NCI-H1048 (cell line): ENCODE data around the gene INSIG2.

Source experiments
- DNase-seq: peaks from one replicate; lab custom pipeline; 2025; lab: John Stamatoyannopoulos, UW

The INSIG2 gene

DNA sequence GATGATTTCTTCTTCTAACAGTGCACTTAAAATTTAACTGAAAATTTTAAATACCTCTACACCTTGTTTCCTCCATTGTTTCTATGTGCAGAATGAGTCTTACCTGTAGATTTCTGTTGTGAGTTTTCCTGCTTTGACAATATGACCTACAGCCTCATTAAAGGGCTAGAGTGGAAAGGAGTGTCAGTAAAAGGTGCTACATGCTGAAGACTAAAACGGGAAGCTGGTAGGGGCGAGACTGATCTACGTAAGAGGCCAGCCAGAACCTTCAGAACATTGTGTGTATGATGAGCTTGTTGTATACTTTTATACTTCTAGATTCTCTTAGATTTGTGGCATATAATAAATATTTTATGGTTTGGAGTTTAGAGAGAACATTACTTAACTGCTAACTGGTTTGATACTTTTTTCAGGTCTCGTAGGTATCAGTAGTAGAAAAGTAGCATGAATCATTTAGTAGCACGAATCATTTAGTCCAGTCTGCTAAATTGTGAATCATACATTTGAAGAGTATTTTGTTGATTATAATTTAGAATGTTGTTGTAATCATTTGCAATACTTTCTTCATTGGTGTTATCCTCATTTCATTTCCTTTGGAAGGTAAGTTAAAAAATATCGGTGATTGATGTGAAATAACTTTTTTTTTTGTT lies 14.3 kb downstream of the INSIG2 start:
- no peak for DNase-seq

DNA sequence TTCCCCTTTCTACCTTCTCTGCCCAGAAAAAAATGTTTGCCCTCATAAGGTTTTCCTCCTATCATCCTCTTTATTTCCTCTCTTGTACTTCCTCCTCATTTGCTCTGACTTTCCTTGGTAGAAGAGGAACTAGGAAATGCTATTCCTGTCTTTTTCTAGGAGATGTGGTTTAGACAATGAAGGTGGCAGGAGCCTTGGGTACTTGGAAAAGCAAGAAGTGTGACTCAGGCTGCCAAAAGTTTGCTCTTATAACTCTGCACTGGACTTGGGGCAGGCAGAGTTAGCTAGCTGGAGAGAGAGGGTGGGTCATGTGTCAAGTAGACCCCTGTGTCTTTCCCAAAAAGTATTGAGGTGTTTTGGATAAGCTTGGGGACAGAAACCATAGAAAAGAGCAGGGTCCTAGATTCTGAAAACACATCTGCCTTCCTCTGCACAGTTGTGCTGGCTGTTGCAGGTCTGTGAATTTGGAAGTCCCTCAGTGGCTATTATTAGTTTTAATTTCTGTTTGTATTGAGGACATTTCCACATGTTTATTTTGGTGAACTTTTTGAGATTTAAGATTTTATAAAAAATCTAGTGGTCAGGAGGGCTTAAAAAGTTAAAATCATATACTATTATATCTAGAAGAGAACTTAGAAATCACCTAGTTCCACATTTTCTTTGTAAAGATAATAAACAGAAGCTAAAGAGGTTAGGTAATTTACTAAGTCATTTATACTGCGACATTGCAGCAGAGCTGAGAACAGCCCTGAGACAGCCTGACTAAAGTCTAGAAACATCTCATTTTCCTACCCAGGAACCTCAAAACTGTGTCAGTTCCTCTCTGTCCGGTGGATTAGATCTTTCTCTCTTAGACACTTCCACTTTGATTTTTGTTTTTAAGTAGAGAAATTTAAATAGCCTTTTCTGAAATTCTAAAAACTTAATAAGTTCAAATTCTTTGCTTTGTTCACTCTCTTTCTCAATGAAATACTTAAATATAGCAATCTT lies 16.0 kb downstream of the INSIG2 start:
- no peak for DNase-seq

DNA sequence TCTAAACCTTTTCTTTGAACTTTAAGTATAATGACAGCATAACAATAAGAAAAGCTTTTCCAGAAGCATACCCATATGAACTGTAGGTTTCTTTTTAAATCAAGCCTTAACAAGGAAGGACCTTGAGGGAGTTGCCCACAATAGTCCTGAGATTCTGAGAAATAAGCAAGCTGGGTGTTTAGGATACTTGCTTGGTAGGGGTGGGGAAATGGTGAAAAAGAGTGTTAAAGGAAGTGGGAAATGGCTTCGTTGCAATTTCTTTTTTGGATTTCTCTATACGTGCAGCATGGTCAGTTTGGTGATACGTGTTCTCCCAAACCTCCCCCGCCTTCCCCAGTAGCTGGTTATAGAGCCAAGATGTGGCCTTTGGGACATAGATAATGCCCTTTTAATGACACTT lies 17.2 kb downstream of the INSIG2 start:
- no peak for DNase-seq

DNA sequence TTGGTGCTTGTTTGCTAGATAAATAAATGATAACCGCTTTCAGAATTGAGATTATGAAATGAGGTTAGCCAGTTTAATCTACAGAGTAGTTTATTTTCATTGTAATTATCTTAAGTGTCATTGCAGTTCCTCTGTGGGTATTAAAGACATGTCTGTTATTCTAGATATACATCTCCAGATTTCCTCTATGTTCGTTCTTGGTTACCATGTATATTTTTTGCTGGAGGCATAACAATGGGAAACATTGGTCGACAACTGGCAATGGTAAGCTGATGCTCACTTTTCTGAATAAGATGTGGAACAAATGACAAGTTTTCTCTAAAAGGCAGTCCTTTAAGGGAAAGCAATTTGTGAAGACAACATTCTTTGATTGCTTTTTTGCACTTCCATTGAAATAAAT lies 18.7 kb downstream of the INSIG2 start:
- no peak for DNase-seq

DNA sequence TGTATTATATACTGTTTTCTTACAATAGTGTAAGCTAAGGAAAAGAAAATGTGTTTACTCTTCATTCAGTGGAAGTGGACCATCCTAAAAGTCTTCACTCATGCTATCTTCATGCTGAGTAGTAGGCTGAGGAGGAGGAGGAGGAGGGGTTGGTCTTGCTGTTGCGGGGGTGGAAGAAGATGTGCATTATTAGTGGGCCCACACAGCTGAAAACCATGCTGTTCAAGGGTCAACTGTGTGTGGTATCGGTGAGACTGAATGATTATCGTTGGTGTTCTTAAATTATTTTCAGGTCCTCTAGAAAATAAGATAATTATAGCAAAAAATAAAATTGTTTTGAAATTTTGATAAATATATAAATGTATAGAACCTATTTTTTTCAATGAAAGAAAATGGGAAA lies 22.0 kb downstream of the INSIG2 start:
- no peak for DNase-seq

- no peak for DNase-seq
Measured at GRCh38 chr2:118110991-118111390, 22.7 kb downstream of the INSIG2 start.

GRCh38 chr2:118112771-118113334 lies 24.6 kb downstream of the INSIG2 start:
- DNase-seq, result no peak

GRCh38 chr2:118114863-118115262 lies 26.6 kb downstream of the INSIG2 start:
- DNase-seq, result no peak

- DNase-seq, result no peak
Measured at GRCh38 chr2:118115761-118116160, 27.5 kb downstream of the INSIG2 start.

GRCh38 chr2:118118479-118118878 lies 30.2 kb downstream of the INSIG2 start:
- no peak for DNase-seq

- DNase-seq, result no peak
Measured at GRCh38 chr2:118119158-118119727, 31.0 kb downstream of the INSIG2 start.

GRCh38 chr2:118119761-118120400 lies 31.6 kb downstream of the INSIG2 start:
- no peak for DNase-seq

- no peak for DNase-seq
Measured at GRCh38 chr2:118120401-118120780, 32.1 kb downstream of the INSIG2 start.

GRCh38 chr2:118121101-118121500 lies 32.8 kb downstream of the INSIG2 start:
- DNase-seq, result no peak

- no peak for DNase-seq
Measured at GRCh38 chr2:118121986-118122524, 33.8 kb downstream of the INSIG2 start.

DNA sequence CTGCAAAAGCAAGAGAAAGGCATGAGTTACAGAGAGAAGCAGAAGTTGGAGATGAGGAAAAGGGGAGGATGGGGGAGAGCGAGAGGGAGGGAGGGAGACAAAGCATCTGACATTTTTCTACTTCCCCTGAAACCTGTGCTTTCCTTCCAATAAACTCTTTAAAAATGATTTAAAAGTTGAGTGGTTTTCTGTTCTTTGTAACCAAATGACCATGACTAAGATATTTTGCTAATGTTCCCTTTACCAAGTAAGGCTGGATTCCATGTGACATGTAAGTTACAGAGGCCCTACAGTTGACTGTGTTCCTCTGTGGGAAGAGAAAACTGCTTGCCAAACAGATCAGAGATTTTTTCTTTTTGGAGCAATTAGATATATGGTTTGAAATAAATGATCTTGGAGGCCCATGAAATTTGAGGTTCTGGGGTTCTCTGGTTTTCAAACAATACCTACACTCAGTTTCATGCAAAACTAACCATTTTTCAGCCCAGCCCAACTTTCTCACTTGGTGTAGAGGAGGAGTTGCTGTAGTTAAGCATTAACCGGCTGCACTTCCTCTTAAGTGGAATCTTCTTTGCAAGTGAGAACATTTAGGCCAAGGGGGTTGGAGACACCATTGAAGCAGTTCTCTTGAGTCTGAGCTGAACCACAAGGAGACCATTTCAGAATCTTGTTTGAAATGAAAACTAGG lies 34.5 kb downstream of the INSIG2 start:
- DNase-seq, result no peak

- DNase-seq, result no peak
Measured at GRCh38 chr2:118123561-118124232, 35.4 kb downstream of the INSIG2 start.

GRCh38 chr2:118124288-118124891 lies 36.1 kb downstream of the INSIG2 start:
- no peak for DNase-seq

DNA sequence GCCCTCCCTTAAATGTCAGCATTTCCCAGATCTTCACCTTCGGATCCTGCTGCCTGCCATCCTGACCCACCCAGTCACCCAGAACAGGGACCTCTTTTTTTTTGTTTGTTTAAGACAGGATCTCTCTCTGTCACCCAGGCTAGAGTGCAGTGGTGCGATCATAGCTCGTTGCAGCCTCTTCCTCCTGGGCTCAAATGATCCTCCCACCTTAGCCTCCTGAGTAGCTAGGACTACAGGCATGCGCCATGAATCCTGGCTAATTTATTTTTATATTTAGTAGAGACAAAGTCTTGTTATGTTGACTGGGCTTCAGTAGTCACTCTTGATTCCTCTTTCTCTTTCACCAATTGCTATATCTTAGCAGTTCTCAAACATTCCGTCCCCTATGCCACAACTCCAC lies 39.0 kb downstream of the INSIG2 start:
- DNase-seq, result no peak

DNA sequence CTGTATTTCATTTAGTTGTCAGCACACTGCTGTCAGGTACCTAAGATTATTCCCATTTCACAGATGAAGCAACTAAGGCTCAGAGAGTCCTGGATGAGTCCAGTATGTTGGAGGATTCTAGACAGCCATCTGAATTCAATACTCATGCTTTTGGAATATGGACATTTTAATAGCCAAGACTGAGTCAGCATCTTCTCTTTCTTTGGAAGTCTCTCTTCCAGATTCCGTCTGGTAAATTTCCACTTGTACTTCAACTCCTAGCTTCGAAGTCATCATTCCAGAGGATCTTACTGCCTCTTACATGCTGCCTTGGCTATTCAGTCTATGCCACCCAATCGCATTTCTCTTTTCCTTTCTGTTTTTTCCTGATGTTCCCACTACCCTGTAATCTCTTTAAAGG lies 40.6 kb downstream of the INSIG2 start:
- no peak for DNase-seq
